ENCODE measurements around the gene STT3A. TPM values are rescaled to one million over a fixed set of nuclear protein-coding genes. Genes with fewer than 3 reads are reported as not detected.

STT3A gene
- total and polyA plus RNA-seq, 2 of the 13 experiments (the other 11 are each of a cell fraction or from before 2014, with no cell fraction given): 229 to 319 TPM

DNA sequence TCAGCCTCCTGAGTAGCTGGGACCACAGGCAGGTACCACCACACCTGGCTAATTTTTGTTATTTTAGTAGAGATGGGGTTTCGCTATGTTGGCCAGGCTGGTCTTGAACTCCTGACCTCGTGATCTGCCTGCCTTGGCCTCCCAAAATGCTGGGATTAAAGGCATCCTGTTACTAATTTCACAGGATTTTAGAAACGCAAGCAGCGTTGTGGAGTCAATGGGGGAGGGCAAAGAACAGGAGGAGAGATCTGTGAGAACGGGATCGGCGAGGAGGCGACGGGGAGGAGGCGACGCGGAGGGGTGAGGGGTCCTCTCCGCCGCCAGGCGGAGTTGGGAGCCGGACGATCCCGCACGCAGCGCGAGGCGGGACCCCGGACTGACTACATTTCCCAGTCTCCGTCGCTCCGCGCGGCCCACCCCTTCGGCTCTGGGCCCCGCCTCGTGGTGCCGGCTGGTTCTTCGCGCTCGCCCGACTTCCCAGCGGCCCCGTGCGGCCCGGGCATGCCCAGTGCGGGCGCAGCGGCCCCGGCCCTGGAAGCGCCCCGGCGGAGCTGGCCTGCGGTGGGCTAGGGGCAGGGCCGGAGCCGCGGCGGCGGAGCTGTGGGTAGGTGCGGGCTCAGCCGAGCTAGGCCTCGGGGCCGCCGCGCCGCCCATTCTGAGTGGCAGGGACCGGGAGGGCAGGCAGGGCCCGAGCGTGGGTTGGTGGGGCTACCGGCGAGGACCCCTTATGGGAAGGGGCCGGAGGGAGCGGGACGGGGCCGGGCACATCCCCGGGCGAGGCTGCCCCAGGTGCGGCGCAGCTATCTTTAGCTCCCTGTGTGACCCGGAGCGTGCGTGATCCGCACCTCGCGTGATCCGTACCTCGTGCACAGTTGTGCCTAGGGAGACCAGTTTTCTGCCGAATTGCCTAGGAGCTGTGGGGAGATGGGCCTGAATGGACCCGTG is 23.4 kb upstream of the STT3A start, which contains the start of gene EI24 (continued):
- TF ChIP-seq, protein P1, sequence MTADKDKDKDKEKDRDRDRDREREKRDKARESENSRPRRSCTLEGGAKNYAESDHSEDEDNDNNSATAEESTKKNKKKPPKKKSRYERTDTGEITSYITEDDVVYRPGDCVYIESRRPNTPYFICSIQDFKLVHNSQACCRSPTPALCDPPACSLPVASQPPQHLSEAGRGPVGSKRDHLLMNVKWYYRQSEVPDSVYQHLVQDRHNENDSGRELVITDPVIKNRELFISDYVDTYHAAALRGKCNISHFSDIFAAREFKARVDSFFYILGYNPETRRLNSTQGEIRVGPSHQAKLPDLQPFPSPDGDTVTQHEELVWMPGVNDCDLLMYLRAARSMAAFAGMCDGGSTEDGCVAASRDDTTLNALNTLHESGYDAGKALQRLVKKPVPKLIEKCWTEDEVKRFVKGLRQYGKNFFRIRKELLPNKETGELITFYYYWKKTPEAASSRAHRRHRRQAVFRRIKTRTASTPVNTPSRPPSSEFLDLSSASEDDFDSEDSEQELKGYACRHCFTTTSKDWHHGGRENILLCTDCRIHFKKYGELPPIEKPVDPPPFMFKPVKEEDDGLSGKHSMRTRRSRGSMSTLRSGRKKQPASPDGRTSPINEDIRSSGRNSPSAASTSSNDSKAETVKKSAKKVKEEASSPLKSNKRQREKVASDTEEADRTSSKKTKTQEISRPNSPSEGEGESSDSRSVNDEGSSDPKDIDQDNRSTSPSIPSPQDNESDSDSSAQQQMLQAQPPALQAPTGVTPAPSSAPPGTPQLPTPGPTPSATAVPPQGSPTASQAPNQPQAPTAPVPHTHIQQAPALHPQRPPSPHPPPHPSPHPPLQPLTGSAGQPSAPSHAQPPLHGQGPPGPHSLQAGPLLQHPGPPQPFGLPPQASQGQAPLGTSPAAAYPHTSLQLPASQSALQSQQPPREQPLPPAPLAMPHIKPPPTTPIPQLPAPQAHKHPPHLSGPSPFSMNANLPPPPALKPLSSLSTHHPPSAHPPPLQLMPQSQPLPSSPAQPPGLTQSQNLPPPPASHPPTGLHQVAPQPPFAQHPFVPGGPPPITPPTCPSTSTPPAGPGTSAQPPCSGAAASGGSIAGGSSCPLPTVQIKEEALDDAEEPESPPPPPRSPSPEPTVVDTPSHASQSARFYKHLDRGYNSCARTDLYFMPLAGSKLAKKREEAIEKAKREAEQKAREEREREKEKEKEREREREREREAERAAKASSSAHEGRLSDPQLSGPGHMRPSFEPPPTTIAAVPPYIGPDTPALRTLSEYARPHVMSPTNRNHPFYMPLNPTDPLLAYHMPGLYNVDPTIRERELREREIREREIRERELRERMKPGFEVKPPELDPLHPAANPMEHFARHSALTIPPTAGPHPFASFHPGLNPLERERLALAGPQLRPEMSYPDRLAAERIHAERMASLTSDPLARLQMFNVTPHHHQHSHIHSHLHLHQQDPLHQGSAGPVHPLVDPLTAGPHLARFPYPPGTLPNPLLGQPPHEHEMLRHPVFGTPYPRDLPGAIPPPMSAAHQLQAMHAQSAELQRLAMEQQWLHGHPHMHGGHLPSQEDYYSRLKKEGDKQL (CRISPR knock-in tag; IDR thresholded peaks at IDR 0.05; ENCODE audit: low read depth): 0 out of 2 replicates have a peak, but pooled peaks have one; percentile 30
- peak; percentile 49 for TF ChIP-seq TBX2 (CRISPR knock-in tag; IDR thresholded peaks at IDR 0.05; ENCODE audit: borderline replicate concordance)
- TF ChIP-seq ZNF354B (CRISPR knock-in tag; IDR thresholded peaks at IDR 0.05): 0 out of 2 replicates have a peak, but pooled peaks have one; percentile 34
- 0 out of 2 replicates have a peak, but pooled peaks have one; percentile 30 for TF ChIP-seq ZNF749 (CRISPR knock-in tag; IDR thresholded peaks at IDR 0.05; ENCODE audit: borderline replicate concordance)
- peak; percentile 92; the same call in 1 of the 2 replicates for TF ChIP-seq ZNF607 (CRISPR knock-in tag; IDR thresholded peaks at IDR 0.05; ENCODE audit: borderline replicate concordance)
- TF ChIP-seq PPARG (CRISPR knock-in tag; conservative IDR thresholded peaks at IDR 0.05): peak; percentile 54; the same call in 1 of the 2 replicates
- TF ChIP-seq TERF1 (CRISPR knock-in tag; IDR thresholded peaks at IDR 0.05): peak; percentile 71; the same call in 1 of the 2 replicates
- peak; percentile 92 for TF ChIP-seq ZNF143 (CRISPR knock-in tag; IDR thresholded peaks at IDR 0.05)
- TF ChIP-seq MTA3 (CRISPR knock-in tag; IDR thresholded peaks at IDR 0.05): no peak
- peak; percentile 56 for TF ChIP-seq DRAP1 (CRISPR knock-in tag; IDR thresholded peaks at IDR 0.05)
- TF ChIP-seq, protein P2, sequence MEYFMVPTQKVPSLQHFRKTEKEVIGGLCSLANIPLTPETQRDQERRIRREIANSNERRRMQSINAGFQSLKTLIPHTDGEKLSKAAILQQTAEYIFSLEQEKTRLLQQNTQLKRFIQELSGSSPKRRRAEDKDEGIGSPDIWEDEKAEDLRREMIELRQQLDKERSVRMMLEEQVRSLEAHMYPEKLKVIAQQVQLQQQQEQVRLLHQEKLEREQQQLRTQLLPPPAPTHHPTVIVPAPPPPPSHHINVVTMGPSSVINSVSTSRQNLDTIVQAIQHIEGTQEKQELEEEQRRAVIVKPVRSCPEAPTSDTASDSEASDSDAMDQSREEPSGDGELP (IDR thresholded peaks at IDR 0.05; ENCODE audit: borderline replicate concordance, low read depth): peak; percentile 39; the same call in 1 of the 2 replicates
- peak; percentile 76; the same call in 1 of the 2 replicates for TF ChIP-seq ZNF776 (CRISPR knock-in tag; IDR thresholded peaks at IDR 0.05)
- TF ChIP-seq GFI1 (CRISPR knock-in tag; IDR thresholded peaks at IDR 0.05; ENCODE audit: borderline replicate concordance): peak; percentile 36; the same call in 1 of the 2 replicates
- TF ChIP-seq TOPORS (CRISPR knock-in tag; IDR thresholded peaks at IDR 0.05): peak; percentile 79
- TF ChIP-seq GATAD1 (CRISPR knock-in tag; IDR thresholded peaks at IDR 0.05): peak; percentile 63
